GM19324 (cell line): ENCODE measurements around the gene NTN1.
"Not testable (repeated sequence)": the region's sequence is repeated elsewhere in the genome, so short reads cannot be mapped to it uniquely, and the experiment has no call there.

ENCODE experiments used
- ATAC-seq: cut with Tn5 transposase; IDR thresholded peaks from one replicate; pipeline ENCODE4 v1.9.1; 2021; ENCODE audit warnings: mild to moderate bottlenecking, moderate library complexity; ENCODE audit not compliant: unreplicated experiment, low FRiP score

Gene NTN1

DNA sequence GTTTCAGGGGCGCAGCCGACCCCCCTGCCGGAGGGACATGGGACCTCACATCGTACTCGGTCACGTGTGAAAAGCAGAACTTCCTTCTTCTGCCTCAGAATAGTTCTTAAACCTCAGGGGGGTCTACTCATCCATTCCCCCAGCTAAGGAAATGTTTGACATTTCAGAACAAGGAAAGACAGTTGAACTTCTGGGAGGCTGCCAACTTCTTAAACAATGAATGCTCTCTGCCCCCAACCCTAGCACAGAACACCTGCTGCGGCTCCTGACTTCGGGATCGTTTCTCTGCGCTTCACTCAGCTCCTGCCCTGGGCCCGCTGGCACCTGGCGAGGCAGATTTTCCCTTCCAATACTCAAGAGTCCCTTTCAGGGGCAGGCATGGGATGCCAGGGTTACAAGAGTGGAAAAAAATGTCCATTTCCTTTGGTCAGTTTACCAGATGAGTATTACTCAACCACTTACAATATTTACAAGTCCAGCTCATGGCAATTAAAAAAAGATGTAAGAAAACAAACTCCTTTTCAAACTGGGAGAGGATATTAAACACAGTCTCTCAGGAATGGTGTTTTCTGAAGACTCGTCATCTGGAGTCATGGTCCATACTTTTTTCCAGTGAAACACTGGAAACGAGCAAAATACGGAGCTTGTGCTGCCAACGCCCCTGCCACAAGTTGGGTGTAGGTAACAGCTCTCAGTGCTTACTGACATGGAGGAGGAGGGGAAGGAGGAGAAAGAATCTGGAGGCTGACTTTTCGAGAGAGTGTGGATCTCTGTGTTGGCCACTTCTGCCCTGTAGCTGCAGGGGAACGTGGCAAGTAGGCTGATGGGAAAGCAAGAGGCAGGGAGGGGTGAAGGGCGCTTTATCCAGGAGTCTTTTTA lies 235.7 kb downstream of the NTN1 start:
- no peak for ATAC-seq

DNA sequence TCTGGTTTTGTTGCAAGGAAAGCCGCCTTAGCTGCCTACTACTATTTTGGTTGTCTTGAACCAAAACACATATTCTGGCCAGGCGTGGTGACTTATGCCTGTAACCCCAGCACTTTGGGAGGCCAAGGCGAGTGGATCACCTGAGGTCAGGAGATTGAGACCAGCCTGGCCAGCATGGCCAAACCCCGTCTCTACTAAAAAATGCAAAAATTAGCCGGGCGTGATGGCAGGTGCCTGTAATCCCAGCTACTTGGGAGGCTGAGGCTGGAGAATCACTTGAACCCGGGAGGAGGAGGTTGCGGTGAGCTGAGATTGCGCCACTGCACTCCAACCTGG lies 236.3 kb downstream of the NTN1 start:
- ATAC-seq = not testable (repeated sequence)

DNA sequence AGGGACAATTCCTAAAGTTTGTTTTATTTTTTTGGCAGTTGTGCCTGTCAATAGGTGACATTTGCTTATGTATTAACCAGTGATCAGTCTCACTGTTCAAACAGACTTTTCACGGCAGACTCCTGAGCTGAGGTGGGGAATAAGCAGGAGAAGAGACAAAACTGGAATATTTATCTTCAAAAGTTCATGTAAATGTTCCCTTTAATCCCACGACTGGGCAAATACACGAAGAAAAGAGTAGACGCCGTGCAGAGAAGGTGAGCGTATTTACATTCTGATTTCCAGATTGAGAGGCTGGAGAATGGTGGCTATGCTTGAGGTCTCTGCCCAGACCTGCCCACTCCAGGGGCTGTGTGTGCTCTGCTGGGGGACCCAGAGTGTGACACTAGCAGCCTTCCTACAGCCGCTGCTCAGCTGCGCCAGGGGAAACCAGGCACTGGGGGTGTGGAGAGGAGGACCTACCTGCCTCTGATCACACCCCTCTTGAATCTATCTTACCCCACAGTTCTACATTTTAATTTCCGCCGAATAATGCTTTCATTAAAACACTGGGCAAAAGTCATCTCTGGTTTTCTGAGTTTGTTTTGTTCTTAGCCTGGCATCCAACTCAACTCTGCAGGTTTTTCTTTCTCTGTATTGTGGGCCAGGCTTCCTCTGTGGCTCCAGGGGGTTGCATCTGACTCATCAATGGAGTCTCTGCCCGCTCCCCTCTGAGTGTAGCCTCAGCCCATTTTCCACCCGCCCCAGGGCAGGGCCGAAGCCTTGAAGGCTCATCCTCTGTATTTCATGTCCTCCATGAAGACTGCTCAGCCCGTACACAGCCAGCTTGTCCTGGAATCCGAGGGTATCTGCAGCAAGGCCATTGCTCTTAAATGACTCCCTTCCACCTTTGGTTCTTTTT lies 237.1 kb downstream of the NTN1 start:
- no peak for ATAC-seq

DNA sequence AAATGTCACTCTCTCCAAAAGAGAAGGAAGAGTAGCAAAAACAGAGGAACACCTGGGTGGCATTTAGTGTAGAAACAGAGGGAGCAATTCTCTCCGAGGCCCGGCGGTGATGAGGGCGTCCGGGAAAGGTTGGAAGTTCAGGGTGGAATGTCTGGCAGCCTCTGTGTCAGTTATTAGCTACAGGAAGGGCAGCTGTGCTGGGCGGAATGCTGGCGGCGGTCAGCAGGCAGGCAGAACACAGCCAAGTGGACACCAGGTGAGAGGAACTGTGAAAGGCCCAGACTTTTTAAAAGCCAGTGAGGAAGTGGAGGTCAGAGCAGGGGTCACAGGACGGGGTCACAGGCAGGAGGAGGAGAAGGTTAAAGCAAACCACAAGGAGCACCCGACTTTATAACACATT lies 238.1 kb downstream of the NTN1 start:
- ATAC-seq = no peak

DNA sequence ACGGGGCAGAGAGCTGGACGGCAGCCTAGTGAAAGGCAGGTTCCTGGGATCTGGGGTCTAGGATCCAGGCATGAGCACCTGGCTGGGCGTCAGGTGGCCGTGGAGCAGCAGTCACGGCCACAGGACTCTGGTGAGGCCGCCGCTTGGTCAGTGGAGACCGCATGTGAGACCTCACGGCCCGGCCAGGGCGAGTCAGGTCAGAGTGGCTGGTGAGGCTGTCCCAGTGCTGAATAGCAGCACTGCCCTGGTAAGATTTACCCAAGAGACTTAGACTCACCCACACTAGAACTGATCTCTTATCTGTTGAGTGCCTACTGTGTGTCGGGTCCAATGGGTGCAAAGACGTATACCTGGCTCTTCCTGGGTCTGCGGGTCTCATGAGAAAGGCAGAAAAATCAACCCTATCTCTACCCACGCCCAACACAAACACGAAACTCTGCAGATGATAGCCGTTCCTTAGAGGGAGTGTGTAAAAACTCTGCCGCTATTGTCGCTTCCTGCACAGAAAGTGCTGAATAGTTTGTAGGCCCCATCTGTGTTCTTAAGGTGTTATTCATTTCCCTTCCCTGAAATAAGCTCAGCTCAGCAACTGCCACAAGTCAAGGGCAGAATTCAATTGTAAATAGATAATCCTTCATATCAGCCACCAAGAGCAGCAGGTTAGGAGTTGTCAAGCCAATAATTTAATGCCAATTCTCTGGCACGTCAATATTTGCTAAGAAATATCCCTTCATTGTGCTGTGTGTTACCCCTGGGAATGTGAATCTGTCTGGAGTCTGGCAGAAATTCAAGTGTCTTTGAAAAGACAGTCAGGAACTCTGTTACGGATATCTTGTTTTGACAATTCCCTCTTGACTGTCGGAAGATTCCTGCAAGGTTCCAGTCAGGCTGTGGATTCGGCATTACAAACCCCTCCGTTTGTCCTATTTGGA lies 240.0 kb downstream of the NTN1 start:
- no peak for ATAC-seq

DNA sequence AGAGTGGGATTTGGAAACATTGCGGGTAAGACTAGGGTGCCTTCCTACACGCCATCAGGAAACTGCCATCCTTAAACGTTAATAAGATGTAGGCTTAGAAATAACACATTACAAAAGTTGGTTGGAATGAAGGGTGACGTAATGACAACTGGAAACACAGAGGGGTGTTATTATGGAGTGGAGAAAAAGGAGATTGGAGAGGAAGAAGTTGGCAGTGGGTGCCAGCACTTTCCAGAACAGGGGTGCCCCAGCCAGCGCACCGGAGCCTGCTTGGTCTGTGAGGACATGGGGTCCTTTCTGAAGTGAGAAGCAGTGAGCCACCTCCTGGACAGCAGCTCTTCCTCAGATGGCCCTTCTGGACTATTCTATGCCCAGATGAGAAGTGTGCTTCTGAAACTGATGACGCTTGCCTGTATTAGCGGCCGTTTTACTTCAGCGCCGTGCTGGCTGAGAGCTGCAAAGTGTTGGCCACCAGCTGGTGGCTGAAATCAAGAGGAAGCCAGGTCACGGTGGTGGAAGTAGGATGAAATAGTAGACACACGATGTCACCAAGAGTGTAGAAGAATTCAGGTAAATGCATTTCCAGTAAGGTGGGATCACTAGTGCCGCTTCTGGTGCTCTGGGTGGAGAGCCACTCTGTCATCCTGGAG lies 244.8 kb downstream of the NTN1 start:
- ATAC-seq = no peak

DNA sequence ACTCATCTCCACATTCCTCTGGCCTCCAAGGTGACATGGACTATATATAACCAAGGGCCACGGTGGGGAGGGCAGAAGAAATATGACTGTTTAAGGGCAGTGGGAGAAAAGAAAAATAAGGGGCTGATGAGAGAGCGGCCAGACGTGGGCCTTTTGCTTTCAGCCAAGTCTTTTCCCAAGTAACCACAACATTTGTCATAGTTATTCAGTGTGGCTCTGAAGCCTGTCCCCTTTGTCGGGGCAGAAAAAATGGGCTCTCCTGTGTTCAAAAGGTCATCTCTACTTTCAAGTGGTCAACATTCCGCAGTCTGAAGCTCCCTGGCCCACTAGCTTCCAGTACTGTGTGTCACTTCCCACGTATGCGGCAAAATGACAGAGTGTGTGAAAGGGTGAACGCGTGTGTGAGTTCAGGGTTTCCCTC lies 245.4 kb downstream of the NTN1 start:
- ATAC-seq = no peak

DNA sequence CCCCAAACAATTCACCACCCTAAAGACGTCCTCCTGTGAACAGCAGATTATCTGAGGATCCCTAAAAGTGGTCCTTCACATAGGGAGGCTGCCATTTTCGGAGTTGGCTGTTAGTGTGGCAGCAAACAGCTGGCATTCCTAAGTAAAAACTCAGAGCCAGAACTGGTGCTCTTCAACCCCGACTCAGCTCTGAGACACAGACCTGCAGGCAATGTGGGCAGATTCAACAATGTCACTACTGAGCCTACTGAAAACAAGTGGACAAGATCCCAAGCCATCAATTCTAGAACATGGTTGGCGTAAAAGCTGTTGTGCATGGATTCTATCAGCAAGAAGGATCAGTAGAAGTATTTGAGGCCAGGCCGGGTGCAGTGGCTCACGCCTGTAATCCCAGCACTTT lies 247.2 kb downstream of the NTN1 start:
- no peak for ATAC-seq

DNA sequence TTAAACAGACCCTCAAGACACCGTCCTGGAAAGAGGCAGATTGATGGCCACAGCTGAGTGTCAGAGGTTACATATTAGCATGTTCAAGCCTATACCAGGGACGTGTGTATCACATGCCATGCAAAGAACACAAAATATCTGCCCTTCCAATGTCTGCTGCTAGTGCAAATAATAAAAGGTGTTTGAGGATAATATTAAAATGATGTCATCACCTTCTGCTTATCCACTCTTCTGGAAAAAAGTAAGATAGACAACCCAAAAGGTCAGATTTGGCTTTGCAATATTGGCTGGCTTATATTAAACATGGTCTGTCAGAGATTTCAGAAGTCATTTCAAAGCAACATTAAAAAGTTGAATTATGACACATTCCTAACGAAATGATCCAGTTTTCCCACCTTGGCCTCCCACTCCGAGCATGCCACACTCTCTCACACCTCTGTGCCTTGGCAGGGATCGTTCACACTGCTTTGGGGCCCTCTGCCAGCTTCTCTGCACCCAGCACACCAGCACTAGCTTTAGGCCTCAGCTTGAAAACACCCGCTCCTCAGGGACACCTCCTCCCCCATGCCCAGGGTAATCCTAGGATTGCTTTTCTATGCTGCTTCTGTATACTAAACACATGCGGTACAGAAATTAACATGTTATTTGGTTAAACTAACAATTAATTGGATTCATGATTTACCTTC lies 248.2 kb downstream of the NTN1 start:
- no peak for ATAC-seq

DNA sequence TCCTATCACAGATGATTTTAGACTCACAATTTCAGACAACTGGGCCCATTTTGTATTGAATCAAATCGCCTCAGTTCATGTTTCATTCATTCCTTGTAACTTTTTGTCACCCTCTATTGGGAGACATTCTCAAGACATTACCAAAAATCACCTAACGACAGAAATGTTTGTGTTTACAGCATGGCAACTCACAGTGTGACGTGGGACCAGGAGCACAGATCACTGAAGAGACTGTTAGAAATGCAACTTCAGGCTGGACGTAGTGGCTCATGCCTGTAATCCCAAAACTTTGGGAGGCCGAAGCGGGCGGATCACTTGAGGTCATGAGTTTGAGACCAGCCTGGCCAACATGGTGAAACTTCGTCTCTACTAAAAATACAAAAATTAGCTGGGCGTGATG lies 249.6 kb downstream of the NTN1 start:
- ATAC-seq = no peak

DNA sequence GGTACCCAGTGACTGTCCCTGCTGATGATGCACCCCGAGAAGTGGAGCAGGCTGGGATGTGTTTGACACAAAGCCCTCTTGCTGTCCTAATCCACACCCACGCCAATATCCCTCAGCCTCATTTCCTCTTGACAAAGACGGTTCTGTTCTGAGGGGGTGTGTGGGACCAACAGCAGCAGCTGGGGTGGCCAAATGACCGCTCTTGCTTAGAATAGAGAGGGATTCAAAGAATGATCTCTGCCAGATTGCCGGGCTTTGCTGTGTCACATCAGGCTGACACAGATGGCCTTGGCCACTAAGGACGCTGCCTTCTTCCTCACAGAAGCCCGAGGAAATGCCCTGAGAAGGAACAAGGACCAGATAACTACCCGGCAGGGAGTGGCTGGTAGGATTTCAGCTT lies 250.7 kb downstream of the NTN1 start:
- ATAC-seq = no peak

DNA sequence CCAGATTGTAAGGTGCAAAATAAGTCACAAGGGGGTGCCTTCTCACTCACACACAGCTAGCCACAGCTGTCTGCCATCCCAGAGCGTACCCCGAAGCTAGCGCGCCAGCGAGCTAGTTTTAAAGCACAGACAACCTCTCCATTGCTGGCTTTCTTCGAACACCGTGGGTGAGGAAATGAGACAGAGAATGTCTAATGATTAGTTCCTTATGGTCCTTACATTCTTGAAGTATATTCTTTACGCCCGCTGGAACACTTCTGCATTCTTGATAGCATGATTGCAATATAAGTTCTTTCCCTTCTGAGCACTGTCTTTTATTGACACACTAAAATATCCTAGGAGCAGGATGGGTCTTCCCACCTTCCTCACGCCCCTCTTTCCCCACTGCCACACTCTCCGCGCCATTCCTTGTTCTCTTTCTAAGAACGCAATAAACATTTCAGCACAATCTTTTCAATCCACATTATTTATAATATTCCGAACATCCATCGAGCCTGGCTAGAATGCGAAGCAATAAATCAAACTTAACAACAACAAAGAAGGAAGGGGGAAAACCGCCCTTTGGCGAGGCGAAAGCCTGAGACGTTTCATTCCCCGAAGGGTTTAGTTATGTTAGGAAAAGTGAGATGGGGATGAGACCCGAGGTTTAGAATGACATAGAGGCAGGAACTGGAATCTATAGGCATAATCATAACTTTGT lies 251.3 kb downstream of the NTN1 start:
- no peak for ATAC-seq

DNA sequence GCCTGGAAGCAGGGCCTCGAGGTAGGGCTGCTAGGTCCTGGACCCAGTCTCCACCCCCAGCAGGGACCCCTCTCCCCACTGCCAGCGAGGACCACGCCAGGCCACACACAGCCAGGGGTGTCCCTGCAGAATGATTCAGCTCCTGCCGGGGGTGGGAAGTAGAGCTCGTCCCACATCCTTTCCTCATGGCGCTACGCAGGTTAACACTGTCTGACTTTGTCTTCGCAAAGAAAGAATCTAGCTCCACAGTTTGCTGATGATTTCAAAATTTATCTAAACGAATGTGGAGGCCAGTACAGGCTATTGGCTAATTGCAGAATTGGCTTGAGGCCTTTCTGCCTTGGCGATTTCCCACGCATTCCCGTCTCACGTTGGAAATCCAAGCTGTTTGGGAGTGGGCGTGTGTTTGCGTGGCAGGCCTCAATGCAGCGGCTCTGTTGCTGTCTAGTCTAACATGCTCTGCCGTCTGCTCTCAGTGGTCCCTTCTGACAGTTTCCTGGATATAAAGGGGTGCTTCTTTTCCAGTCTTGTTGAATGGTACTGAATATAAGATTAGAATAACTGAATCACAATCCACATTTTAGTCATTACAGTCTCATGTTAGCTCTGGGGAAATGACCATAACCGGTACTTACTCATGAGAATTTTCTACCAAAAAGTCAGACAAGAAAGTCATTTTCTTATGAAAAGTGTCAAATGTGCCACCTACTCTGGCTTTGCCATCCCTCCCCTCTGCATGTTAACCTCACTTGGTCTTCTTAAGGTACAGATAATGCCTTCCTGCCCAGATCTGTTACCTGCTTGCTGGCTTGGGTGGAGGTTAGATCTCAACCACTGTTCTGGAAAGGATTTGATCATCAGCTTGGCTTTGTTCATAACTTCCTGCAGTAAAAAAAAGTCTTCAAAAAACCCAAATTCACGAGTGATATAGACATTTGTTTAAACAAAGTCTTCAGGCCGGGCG lies 252.4 kb downstream of the NTN1 start:
- ATAC-seq = no peak

DNA sequence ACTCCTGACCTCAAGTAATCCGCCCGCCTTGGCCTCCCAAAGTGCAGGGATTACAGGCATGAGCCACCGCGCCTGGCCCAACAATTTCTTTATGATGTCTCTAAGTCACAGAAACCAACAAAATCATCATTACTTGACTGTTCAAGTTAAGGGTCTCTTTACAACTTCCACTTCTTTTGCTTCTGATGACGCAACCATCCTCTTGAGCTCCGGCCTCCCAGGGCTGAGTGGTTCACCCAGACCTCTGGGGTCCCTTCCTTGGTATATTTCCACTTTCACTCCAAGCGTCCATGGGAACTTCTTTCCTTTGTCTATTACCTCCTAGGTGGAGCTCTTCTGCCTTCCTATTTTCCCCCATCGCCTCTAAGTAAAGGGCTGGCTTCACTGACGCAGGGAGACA lies 253.7 kb downstream of the NTN1 start:
- no peak for ATAC-seq

DNA sequence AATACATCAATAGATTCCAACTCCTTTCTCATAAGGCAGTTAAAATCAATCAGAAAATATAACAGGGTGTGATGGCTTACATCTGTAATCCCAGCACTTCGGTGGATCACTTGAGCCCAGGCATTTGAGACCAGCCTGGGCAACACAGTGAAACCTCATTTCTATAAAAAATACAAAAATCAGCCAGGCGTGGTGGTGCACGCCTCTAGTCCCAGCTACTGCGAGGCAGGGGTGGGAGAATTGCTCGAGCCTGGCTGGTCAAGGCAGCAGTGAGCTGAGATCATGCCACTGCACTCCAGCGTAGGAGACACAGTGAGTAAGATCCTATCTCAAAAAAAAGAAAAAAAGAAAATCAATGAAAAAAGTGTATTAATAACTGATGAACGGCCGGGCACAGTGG lies 258.6 kb downstream of the NTN1 start:
- no peak for ATAC-seq

DNA sequence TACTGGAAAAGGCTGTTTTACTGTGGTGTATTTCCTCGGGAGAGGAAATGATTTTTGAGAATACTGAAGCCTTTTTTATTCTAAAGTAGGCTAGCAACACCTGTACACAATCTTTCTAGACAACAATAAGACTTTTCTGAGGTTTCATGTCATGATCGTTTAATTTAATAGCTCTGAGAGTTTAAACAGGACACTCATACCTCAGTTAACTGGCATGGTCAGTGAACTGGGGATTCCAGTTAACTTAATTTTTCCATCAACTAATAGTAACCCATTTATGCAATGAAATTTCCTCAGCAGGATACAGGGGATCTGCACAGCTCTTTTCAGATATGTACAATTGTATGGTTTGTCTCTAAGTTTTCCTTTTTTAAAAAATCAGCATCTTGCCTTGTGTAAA lies 262.6 kb downstream of the NTN1 start:
- ATAC-seq = no peak

DNA sequence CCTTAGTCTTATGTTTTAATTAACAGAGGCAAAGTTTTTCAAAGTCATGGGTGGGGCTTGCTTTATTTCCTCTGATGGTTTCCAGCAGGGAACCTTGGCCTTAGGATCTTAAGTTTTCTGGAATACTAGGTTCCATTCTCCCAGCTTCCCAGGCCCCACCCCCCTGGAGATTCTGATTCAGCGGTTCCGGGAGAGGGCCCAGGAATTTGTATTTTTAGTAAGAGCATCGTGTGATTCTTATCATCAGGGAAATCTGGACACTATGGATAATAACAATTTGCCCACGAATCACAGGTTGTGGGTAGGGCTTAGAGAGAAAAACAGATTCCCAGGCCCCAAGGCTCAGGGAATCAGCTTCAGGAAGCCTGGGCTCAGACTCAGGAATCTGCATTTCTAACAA lies 263.6 kb downstream of the NTN1 start:
- no peak for ATAC-seq
